ENCODE data around the gene RPAP2.

DNA sequence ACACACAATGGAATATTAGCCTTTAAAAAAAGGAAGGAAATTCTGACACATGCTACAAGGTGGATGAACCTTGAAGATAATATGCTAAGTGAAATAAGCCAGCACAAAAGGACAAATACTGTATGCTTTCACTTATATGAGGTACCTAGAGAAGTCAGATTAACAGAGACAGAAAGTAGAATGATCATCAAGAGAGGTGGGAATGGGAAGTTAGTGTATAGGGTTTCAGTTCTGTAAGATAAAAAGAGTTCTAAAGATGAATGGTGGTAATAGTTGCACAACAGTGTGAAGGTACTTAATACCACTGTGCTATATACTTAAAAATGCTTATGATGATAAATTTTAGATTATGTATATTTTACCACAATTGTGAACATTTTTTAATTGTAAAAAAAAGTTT, 7.2 kb downstream of the RPAP2 start:
- TF ChIP-seq, protein P1, sequence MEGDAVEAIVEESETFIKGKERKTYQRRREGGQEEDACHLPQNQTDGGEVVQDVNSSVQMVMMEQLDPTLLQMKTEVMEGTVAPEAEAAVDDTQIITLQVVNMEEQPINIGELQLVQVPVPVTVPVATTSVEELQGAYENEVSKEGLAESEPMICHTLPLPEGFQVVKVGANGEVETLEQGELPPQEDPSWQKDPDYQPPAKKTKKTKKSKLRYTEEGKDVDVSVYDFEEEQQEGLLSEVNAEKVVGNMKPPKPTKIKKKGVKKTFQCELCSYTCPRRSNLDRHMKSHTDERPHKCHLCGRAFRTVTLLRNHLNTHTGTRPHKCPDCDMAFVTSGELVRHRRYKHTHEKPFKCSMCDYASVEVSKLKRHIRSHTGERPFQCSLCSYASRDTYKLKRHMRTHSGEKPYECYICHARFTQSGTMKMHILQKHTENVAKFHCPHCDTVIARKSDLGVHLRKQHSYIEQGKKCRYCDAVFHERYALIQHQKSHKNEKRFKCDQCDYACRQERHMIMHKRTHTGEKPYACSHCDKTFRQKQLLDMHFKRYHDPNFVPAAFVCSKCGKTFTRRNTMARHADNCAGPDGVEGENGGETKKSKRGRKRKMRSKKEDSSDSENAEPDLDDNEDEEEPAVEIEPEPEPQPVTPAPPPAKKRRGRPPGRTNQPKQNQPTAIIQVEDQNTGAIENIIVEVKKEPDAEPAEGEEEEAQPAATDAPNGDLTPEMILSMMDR (conservative IDR thresholded peaks at IDR 0.05; ENCODE audit: low read length): no peak
- no peak for TF ChIP-seq EZH2phosphoT487 (IDR thresholded peaks at IDR 0.05; ENCODE audit: borderline replicate concordance, low read depth, low read length)
